Stimulated activated CD4-positive, alpha-beta T cell treated with anti-CD3 and anti-CD28 coated beads, TNF-alpha, amount 100 ng/mL, for 48 hours (primary cell): ENCODE measurements around the gene URAD.

Experiments
- DNase-seq, 3 donors: peaks; one replicate each; pipeline ENCODE4 v3.0.0-alpha.2; 2020; ENCODE audit warnings: low read depth in 3 of 3

Gene URAD

GRCh38 chr13:28000567-28000966 lies 12.1 kb upstream of the URAD start:
- DNase-seq, result no peak

GRCh38 chr13:27997904-27998522 lies 9.5 kb upstream of the URAD start:
- DNase-seq, result no peak

- DNase-seq, result no peak
Observed at GRCh38 chr13:27991881-27992280, 3.4 kb upstream of the URAD start.

- DNase-seq, result no peak
Observed at GRCh38 chr13:27985600-27985999, 2.9 kb downstream of the URAD start.

- DNase-seq, result no peak
Observed at GRCh38 chr13:27982361-27982760, 6.1 kb downstream of the URAD start.

GRCh38 chr13:27981006-27981708 lies 7.3 kb downstream of the URAD start:
- no peak for DNase-seq

- DNase-seq, result no peak
Observed at GRCh38 chr13:27980280-27980998, 8.1 kb downstream of the URAD start.

GRCh38 chr13:27979765-27980279 lies 8.7 kb downstream of the URAD start:
- DNase-seq, result no peak

GRCh38 chr13:27979001-27979643 lies 9.4 kb downstream of the URAD start:
- no peak for DNase-seq

GRCh38 chr13:27978301-27978968 lies 10.1 kb downstream of the URAD start:
- no peak for DNase-seq

- no peak for DNase-seq
Observed at GRCh38 chr13:27977476-27978300, 10.8 kb downstream of the URAD start.

GRCh38 chr13:27976362-27977091 lies 12.0 kb downstream of the URAD start:
- DNase-seq, result no peak

- DNase-seq, result no peak
Observed at GRCh38 chr13:27975564-27976361, 12.7 kb downstream of the URAD start.

- DNase-seq, result no peak
Observed at GRCh38 chr13:27973961-27974662, 14.4 kb downstream of the URAD start.

- DNase-seq, result no peak
Observed at GRCh38 chr13:27973291-27973690, 15.2 kb downstream of the URAD start.

- DNase-seq, result no peak
Observed at GRCh38 chr13:27972478-27972820, 16.0 kb downstream of the URAD start.

GRCh38 chr13:27971776-27972477 lies 16.6 kb downstream of the URAD start:
- DNase-seq, result no peak

GRCh38 chr13:27971236-27971645 lies 17.3 kb downstream of the URAD start:
- no peak for DNase-seq
